GM19438 (cell line): ENCODE results near the gene GPR135.
"Not testable (repeated sequence)": the region's sequence is repeated elsewhere in the genome, so short reads cannot be mapped to it uniquely, and the experiment has no call there.

Experiments
- ATAC-seq: cut with Tn5 transposase; IDR thresholded peaks from one replicate; pipeline ENCODE4 v1.9.1; 2021; ENCODE audit warnings: low read depth; ENCODE audit not compliant: unreplicated experiment

The GPR135 gene

DNA sequence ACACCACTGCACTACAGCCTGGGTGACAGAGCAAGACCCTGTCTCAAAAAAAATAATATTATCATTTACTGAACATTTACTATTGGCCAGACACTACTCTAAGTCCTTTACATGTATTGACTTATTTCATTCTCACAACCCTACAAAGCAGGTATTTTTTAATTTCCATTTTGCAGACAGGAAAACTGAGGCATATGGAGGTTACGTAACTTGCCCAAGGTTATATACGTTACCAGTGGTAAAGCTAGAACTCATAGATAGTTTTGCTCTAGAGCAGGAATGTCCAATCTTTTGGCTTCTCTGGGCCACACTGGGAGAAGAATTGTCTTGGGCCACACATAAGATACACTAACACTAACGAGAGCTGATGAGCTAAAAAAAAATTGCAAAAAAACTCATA is 13.4 kb upstream of the GPR135 start:
- ATAC-seq, result no peak

DNA sequence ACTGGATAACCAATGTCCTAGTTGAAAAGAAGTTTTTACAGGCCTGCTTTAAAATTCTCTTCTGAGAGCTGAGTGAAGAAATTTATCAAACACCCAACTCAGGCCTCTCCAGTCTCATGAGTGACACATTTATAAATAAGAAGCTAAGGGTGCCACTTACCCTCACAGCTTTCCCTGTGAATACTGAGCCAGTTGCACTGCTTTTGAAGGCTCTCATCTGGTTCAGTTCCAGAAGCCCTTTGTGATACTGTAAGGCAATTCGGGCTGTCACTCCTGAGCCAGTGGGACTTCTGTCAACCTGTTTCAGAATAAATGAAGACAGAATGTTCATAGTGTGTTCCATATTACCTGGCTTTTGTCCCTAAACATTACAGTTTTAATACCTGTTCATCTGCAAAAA is 10.5 kb upstream of the GPR135 start:
- ATAC-seq, result no peak

DNA sequence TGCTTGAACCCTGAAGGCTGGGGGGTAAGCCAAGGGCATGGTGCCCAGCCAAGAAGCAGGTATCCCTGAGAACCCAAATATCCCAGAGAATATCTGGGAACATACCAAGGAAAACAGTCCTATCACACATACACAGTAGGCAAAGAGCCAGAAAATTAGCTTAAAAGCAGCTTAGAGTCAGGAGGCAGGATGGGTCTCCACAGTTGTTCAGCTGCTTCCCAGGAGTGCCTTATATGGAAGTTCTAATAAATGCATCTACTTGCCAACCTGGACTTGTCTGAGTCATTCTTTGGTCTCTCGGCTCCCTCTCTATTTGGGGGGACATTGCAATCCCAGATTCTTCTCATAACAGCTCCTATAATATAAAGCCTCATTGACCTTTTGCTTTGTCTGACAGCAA is 9.0 kb upstream of the GPR135 start:
- no peak for ATAC-seq

DNA sequence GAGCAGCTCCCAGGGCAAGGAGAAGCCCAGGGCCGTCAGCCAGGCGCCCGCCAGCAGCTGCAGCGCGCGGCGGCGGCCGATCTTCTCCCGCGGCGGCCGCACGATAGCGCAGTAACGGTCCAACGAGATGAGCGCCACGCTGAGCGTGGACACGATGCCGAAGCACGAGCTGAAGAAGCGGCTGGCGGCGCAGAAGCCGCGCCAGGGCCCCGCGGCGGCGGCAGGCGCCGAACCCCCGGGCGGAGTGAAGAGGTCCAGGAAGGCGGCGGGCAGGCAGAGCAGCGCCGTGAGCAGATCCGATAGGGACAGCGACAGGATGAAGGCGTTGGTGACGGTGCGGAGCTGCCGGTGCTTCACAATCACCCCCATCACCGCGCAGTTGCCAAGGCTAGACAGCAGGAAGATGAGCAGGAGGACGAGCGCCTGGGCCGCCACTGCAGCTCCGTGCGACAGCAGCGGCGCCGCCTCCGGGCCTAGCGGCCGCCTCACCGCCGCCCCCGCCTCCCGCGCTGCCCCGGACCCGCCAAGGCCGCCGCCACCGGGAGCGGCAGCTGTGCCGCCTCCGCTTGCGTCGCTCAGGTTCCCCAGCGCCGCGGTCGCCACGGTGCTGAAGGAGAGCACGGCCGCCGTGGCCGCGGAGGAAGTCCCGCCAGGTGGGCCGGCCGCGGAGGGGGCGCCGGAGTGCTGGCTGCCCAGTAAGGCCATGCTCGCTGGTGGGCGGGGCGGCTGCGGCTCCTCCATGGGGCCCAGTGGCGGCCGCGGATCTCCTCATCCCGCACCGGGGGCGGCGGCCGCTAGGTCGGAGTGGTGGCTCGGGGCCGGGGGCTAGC is 479 bp downstream of the GPR135 start:
- peak; percentile 63 for ATAC-seq

DNA sequence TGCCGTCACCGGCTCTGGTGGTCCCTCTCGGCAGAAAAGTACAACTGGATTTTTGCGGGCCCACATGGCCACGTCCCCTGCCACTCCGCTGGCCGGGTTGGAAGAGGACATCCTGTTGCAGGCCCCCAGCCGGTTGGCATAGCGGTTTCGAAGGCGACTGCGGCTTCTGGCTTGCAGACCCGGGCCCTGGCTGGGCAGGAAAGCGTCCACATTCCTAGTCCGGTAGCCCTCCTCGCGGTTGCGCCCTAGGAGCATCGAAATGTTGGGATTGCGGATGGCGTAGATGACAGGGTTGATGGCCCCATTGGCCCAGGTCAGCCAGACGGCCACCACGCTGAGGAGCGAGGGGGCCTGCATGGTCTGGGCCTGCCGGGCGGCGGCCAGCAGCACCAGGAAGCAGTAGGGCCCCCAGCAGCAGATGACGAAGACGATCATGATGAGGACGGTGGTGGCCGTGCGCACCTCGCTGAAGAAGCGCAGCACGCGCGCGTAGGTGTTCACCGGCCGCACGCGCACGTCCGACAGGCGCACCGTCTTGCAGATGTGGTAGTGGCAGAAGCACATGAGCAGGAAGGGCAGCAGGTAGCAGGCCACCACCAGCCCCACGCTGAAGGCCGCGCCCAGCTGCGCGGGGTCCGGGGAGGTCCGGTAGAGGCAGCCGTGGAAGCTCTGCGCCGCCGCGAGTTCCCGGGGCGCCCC is 1.2 kb downstream of the GPR135 start:
- ATAC-seq, result no peak

DNA sequence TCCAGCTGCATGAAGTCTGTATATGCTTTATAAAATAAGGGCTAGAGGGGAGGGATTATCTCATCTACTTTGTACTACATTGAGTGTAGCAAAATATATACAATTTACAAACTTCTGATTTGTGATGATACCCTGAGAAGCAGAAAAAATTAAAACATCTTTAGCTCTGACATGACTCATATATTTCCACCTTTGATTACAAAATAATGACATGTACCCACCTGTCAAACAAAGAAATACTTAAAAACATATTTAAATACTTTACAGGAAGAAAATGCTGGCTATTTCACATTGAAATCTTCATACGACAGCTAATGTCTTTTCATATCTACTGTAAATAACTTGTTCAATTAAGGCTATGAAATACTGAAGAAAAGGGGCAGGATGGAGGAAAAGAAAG is 3.3 kb downstream of the GPR135 start:
- no peak for ATAC-seq

DNA sequence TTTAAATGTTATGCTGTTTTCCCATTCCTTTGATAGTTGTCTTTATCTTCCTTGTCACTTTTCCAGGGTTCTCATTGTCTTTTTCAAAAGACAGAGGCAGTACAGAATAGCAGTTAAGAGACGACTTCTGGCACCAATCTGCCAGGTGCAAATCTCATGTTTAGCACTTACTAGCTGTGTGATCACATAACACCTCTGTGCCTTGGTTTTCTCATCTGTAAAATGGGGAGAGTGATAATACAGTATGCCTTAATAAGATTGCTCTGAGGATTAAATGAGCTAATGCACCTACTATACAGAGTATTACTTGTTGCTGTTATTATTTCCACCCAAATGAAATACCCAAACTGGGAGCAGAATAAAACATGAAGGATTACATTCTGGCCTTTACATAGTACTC is 4.8 kb downstream of the GPR135 start:
- no peak for ATAC-seq

DNA sequence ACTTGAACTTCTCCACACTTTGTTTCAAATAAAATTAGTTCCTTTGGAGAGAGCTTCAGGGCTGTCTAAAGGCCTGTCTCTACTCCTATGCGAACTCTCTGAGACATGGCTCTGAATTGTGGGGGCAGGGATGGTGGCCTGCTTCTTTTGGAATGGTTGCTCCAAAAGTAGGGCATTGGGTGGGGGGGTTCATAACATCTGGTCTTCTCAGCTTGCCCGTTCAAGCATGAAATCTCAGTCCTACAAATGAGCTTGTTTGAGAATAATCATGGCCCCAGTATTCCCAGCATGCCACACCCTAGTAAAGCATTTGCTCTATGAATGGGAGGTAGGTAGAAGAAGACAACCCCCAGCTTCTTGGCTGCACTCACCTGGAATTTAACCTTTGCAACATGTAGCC is 6.7 kb downstream of the GPR135 start:
- no peak for ATAC-seq

DNA sequence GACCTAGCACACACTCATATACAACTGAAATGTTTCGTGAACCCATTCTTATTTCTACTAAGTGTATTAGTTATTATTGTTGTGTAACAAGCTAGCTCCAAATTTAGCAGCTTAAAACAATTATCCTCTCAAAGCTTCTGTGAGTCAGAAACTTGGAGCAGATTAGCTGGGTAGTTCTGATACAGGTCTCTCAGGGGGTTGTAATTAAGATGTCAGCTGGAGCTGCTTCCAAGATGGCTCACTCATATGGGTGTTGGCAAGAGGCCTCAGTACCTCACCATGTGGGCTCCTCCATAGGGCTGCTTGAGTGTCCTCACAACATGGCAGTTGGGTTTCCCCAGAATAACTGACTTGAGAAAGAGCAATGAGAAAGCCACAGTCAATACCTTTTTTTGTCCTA is 9.8 kb downstream of the GPR135 start:
- no peak for ATAC-seq

DNA sequence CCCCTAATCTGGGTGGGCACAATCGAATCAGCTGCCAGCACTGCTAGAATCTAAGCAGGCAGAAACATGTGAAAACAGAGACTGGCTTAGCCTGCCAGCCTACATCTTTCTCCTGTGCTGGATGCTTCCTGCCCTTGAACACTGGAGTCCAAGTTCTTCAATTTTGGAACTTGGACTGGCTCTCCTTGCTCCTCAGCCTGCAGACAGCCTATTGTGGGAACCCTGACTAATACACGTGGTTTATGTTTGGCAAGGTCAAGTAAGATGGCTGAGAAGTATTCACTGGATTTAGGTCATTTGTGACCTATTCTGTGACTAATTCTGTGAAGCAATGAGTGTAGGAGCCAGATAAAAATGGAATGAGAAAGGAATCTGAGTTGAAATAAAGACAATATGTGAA is 11.0 kb downstream of the GPR135 start:
- ATAC-seq, result no peak

DNA sequence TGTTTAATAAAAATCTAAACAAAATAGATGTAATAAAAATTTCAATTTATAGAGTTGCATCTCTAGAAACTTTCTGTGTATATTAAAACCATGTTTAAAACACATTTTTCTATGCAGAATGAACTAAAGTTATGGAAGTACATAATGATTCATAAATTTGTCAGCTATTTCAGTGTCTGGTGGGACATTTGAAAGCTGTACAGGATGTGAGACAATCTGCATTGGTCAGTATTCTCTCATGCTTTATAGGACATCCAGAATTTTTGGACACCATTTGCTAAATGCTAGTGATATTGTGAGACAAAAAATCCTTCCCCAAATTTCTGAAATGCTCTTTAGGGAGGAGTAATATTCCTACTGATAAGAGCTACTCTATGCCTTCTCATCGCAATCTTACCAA is 13.3 kb downstream of the GPR135 start:
- no peak for ATAC-seq

DNA sequence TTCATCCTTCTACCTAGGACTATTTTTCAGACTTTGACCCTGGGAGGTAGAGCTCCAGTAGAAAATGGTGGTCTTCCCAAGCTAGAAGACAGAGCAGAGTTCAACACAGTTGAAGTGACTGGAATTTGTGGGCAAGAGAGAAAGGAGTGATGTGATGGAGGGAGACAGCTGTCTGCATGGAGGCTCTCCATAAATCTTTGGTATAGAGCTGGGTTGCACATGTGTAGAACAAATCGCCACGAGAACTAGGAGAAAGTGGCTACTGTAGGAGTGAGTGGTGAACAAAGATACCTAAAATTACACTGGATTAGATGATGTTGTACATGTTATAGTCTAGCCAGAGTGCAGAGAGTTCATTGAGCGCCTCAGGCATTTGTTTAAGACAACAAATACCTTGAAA is 14.5 kb downstream of the GPR135 start:
- ATAC-seq, result no peak

DNA sequence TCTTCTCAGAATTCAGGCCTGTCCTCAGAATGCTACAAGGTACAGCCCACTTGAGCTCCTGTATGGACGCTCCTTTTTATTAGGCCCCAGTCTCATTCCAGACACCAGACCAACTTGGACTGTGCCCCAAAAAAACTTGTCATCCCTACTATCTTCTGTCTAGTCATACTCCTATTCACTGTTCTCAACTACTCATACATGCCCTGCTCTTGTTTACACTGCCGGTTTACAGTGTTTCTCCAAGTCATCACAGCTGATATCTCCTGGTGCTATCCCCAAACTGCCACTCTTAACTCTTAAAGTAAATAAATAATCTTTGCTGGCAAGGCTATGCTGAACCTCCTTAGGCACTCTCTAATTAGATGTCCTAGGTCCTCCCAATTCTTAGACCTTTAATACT is 16.5 kb downstream of the GPR135 start:
- ATAC-seq, result not testable (repeated sequence)

DNA sequence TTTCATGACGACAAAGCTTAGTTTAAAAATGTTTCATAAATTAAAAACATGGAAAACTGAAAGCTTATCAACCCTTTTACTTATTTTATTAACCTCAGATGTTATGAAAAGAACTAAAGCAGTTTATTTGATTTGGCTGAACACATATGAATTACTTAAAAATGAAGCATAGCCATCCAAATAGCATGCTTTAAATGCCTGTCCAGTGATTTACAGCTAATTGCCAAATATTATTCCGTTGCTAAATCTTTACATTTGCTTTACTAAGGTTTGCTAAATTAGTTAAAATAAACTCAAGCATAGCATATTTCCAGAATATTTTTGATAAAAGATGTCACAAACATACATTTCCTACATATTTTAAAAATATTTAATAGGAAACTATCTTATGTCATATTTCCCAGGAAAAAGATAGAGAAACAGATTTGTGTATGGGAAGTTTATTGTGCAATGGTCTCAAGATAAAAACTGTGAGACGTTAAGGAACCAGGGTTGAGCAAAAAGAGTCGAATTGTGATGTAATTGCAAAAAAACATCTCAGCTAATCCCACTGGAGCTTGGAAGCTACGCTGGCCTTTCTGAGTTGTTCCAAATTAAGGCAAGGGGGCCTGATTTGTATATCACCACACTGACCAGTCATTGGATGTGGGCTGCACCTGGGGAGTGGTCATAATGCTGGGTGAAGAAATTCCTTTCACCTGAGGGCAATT is 25.8 kb downstream of the GPR135 start:
- no peak for ATAC-seq

DNA sequence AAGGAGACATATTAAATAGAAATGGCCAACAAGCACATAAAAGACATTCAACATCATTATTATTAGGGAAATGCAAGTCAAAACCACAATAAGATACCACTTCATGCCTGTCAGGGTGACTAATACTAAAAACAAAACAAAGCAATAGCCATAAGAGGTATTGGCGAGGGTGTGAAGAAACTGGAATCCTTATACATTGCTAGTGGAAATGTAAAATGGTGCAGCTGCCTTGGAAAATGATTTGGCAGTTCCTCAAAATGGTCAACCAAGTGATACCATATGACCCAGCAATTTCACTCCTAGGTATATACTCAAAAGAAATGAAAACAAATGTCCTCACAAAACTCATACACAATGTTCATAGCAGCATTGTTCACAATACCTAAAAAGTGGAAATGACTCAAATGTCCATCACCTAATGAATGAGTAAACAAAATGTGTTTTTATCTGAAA is 27.0 kb downstream of the GPR135 start:
- ATAC-seq, result no peak

DNA sequence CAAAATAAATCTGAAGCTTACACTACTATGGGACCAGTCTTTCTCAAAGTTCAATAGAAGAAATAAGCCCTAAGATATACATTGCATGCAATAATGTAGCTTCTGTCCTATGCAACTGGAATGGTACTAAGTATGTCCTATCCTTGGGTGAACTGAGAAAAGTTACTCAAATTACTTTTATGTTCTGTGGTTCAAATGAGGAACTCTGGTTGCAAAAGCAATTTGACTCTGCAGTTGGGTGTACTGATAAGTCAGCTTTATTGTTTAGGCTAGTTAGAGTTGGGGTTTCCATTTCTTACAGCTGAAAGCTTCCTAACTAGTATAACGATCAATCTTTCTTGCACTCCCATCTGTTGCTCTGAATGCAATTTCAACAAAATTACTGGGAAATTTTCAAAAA is 29.2 kb downstream of the GPR135 start:
- ATAC-seq, result no peak

DNA sequence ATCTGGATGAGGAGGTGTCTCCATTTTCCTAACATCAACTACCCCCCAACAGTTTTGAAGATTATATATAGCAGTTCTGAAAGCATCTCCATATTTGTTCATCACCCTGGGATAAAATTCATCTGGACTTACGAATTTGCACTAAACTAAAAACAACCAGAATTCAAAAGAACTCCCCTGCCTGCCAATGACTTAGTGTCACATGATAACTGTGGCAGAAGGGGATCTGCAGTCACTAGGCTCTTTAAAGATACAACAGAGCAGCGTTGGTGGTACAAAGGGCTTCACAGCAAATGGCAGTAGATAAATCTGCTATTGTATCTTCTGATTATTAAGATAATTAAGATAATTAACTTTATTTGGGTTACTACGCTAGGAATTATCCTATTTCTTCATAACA is 30.1 kb downstream of the GPR135 start:
- no peak for ATAC-seq

DNA sequence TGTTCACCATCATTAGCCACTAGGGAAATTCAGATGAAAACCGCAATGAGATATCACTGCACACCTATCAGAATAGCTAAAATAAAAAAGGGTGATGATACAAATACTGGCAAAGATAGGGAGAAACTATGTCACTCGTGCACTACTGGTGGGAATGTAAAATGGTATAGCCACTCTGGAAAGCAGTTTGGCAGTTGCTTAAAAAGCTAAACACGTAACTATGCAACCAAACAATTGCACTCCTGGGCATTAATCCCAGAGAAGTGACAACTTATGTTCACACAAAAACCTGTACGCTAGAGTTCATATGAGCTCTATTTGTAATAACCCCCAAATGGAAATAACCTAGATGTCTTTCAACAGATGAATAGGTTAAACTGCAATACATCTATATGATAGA is 35.4 kb downstream of the GPR135 start:
- no peak for ATAC-seq

DNA sequence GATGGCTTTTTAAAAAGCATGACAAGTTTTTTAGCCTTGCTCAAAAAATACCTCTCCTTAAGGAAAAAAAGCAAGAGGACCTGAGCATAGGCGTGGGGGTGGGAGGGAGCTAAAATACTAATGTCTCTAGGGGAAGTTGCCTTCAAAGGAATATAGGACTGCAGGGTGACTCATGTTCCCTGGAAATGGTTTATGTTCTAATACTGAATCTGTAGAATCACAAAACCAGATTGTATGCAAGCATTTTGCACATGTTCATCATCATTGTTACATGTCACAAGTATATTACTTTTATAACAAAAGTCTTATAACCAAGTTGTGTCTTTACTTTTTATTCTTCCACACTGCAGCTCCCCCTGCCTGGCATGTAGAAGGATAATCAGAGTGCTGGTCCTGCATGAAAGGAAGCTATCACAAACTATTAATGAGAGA is 36.6 kb downstream of the GPR135 start:
- ATAC-seq, result no peak

DNA sequence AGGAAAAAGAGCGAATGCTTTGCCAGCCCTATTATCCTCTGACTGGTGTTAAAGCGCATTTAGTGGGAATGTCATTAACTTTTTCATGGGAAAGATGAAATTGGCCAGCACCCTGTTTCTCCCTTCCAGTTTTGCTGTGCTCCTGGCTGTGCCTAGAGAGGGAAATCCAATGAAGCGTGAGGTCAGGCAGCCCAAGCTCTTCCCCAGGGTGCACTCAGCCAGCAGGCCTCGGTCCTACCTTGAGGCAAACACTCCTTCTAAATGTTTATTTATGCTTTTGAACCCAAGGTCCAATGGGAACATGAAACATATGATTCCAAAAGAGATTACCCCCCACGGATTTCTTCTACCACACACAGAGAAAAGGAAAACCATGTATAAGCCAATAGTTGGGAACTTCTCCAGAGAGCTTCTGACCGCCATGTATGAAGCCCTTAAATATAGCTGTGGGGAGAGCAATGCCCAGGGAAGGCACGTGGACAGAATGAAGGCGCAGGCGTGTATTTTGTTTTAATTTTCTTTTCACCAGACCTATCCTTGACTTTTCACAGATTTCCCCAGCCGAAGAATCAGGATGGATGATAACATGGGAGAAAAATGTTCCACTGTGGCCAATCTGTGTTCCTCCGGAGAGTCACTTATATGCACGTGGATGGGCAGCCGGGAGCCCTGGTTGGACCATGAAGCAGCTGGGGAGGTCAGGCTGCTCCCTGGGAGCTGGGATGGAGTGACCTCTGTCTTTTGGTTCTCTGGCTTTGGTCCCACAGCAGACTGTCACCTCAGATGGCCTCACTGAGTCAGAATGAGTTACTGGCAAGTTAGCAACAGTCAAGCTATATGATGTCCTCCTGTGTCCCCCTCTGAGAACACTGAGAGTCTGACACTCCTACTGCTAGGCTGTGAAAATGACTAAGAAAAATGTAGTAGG is 37.3 kb downstream of the GPR135 start:
- no peak for ATAC-seq
